Peyer's patch (tissue), 4 donors: Measurements from ENCODE around the gene CYP3A4. TPM values are rescaled to one million over a fixed set of nuclear protein-coding genes. Genes with fewer than 3 reads are reported as not detected.
"Not testable (repeated sequence)": the region's sequence is repeated elsewhere in the genome, so short reads cannot be mapped to it uniquely, and the experiment has no call there.

Source experiments
- DNase-seq, 3 donors: peaks; one replicate each; pipeline ENCODE4 v3.0.0-alpha.2; 2017 to 2019
- H3K27ac ChIP-seq, 4 donors: fragments of 200-600 bp; sonication (generic); one replicate each; pipeline ENCODE4 v1.5.1; 2016 to 2019
- H3K27me3 ChIP-seq, 2 donors: fragments of 200-600 bp; sonication (generic); one replicate each; pipeline ENCODE4 v1.5.1; 2019
- H3K36me3 ChIP-seq, 3 donors: fragments of 200-600 bp; sonication (generic); one replicate each; pipeline ENCODE4 v1.5.1; 2016 to 2019
- H3K4me1 ChIP-seq, 4 donors: fragments of 200-600 bp; sonication (generic); one replicate each; pipeline ENCODE4 v1.5.1; 2016 to 2019
- H3K4me3 ChIP-seq, 4 donors: fragments of 200-600 bp; sonication (generic); 1 replicate in 3 of 4; 2 replicates in 1 of 4; pipeline ENCODE4 v1.5.1; 2016 to 2019; ENCODE audit warnings: mild to moderate bottlenecking in 1 of 4
- H3K9me3 ChIP-seq, 4 donors: fragments of 200-600 bp; sonication (generic); one replicate each; pipeline ENCODE4 v1.5.1; 2016 to 2019; ENCODE audit warnings: mild to moderate bottlenecking in 1 of 4
- POLR2A ChIP-seq, 2 donors: fragments of 450-650 bp; IDR thresholded peaks; one replicate each; pipeline ENCODE4 v1.5.1; 2017; ENCODE audit warnings: antibody characterized with exemption in 2 of 2, mild to moderate bottlenecking in 2 of 2, moderate library complexity in 2 of 2
- total RNA-seq, 4 donors: library from RNA; depleted of rRNA; stranded (reverse); fragments of >200 nt; gene quantifications; one replicate each; pipeline ENCODE4 v1.1.0, GENCODE V29; 2016
- TF ChIP-seq, protein P1 (sequence below), 6 experiments: fragments of 450-650 bp in 4 of 6; fragments of 200-600 bp in 2 of 6; sonication (generic) in 1 of 6; IDR thresholded peaks; one replicate each; pipeline ENCODE4 v1.5.1; 2017 to 2019; ENCODE audit warnings: antibody characterized with exemption in 6 of 6, mild to moderate bottlenecking in 3 of 6, moderate library complexity in 1 of 6

The CYP3A4 gene
- total RNA-seq, 4 donors from 2014 or later, result 16.5 to 3,180 (median 690) TPM

DNA sequence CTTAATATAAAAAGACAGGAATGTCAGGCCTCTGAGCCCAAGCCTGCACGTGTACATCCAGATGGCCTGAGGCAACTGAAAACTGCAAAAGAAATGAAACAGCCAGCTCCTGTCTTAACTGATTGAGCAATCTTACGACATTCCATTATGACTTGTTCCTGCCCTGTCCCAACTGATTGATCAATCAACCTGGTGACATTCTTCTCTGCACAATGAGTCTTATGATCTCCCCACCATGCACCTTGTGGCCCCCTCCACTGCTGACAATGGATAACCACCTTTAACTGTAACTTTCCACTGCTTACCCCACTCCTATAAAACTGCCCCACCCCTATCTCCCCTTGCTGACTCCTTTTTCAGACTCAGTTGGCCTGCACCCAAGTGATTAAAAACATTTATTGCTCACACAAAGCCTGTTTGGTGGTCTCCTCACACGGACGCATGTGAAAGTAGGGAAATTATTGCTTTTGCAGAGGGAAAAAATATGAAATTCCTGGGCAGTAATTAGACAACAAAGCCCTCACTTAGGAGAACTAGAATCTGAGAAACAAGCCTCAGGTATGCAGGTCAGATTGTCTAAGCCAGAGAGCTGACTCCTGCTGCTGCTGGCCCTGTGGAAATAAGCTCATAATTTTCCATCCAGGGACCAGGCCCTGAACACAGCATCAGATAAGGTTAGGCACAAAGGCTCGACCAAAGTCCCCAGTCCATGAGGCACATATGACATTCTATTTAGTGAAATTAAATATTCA is 54.3 kb downstream of the CYP3A4 start:
- no peak for TF ChIP-seq POLR2A (IDR thresholded peaks at IDR 0.05)
- TF ChIP-seq, protein P1, sequence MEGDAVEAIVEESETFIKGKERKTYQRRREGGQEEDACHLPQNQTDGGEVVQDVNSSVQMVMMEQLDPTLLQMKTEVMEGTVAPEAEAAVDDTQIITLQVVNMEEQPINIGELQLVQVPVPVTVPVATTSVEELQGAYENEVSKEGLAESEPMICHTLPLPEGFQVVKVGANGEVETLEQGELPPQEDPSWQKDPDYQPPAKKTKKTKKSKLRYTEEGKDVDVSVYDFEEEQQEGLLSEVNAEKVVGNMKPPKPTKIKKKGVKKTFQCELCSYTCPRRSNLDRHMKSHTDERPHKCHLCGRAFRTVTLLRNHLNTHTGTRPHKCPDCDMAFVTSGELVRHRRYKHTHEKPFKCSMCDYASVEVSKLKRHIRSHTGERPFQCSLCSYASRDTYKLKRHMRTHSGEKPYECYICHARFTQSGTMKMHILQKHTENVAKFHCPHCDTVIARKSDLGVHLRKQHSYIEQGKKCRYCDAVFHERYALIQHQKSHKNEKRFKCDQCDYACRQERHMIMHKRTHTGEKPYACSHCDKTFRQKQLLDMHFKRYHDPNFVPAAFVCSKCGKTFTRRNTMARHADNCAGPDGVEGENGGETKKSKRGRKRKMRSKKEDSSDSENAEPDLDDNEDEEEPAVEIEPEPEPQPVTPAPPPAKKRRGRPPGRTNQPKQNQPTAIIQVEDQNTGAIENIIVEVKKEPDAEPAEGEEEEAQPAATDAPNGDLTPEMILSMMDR (IDR thresholded peaks at IDR 0.05), result no peak
- H3K36me3 ChIP-seq, result no peaks in the 10 kb centered on the region
- H3K4me3 ChIP-seq, result no peak overlapping the region
- H3K4me1 ChIP-seq, result no peaks in the 10 kb centered on the region
- no peaks in the 10 kb centered on the region for H3K9me3 ChIP-seq
- H3K27me3 ChIP-seq, result no peaks in the 10 kb centered on the region
- DNase-seq, result no peak
- no peak overlapping the region for H3K27ac ChIP-seq

DNA sequence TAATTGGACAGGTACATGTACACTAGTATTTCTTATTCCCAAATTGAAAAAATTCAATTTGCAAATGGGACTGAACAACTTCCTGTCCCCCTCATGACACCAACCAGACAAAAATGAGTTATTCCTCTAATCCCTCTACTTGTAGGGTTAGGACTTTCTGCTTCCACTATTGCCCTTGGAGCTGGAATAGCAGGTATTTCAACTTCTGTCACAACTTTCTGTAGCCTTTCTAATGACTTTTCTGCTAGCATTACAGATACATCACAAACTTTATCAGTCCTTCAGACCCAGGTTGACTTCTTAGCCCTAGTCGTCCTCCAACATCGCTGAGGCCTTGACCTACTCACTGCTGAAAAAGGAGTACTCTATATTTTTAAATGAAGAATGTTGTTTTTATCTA is 55.4 kb downstream of the CYP3A4 start:
- Histone ChIP-seq H3K27me3 (no peaks in the 10 kb centered on the region), H3K36me3 (no peaks in the 10 kb centered on the region), H3K9me3 (no peaks in the 10 kb centered on the region), H3K4me1 (no peaks in the 10 kb centered on the region), H3K4me3 (no peak overlapping the region), H3K27ac (no peak overlapping the region)
- DNase-seq, result no peak
- TF ChIP-seq POLR2A (IDR thresholded peaks at IDR 0.05), result no peak
- TF ChIP-seq, protein P1 (IDR thresholded peaks at IDR 0.05), result no peak

DNA sequence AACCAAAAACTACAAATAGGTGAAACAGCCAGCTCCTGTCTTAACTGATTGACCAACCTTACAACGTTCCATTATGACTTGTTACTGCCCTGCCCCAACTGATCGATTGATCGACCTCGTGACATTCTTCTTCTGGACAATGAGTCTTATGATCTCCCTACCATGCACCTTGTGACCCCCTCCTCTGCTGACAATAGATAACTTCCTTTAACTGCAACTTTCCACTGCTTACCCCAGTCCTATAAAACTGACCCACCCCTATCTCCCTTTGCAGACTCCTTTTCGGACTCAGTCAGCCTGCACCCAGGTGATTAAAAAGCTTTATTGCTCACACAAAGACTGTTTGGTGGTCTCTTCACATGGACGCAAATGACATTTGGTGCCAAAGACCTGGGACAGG is 60.8 kb downstream of the CYP3A4 start:
- not testable (repeated sequence) for H3K9me3 ChIP-seq, H3K36me3 ChIP-seq, H3K27me3 ChIP-seq, H3K4me1 ChIP-seq, H3K27ac ChIP-seq, H3K4me3 ChIP-seq, DNase-seq

DNA sequence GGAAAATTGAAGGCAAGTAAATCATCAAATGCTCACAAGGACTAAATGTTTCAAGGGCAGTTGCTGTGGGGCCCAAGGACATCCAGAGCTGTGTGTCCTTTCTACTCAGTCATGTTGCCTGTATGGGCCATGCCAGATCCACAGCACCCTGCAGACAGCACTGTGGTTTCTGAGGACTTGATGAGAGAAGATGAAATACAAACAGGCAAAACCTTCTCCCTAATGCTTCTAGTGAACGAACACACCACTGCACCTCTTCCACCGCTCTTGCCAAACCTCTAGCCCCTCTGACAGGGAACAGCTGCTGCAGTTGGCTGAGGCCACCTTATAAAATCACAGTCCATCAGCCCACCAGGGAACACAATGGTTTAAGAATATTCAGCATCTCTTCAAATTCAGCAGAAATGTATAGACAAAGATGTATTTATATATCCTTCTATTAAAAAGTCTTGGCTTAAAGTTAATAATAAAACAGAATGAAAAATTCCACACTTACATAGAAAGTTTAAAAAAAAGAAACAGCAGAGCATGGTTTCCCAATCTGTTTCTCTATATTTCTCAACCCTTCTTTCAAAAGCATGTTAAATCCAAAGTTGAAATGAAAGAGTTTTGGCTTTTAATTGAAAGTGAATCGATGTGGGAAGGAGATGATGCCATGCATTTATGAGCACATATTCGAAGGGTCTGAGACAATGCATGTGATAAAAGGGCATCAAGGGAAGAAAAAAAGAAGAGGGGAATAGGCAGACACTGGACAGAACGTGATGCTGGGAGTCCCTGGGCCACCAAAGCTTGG is 63.0 kb downstream of the CYP3A4 start:
- H3K36me3 ChIP-seq, result no peaks in the 10 kb centered on the region
- no peak for DNase-seq
- H3K4me3 ChIP-seq, result peak overlapping the region in 1 of 4 donors; percentile 1
- no peaks in the 10 kb centered on the region for H3K27me3 ChIP-seq
- no peaks in the 10 kb centered on the region for H3K9me3 ChIP-seq
- H3K27ac ChIP-seq, result peak overlapping the region in 2 of 4 donors; percentile 32 to 85
- H3K4me1 ChIP-seq, result peaks cover 0 to 7% (median 0%) of the 10 kb centered on the region in 4 donors
- TF ChIP-seq, protein P1 (IDR thresholded peaks at IDR 0.05), result no peak
- TF ChIP-seq POLR2A (IDR thresholded peaks at IDR 0.05), result no peak

DNA sequence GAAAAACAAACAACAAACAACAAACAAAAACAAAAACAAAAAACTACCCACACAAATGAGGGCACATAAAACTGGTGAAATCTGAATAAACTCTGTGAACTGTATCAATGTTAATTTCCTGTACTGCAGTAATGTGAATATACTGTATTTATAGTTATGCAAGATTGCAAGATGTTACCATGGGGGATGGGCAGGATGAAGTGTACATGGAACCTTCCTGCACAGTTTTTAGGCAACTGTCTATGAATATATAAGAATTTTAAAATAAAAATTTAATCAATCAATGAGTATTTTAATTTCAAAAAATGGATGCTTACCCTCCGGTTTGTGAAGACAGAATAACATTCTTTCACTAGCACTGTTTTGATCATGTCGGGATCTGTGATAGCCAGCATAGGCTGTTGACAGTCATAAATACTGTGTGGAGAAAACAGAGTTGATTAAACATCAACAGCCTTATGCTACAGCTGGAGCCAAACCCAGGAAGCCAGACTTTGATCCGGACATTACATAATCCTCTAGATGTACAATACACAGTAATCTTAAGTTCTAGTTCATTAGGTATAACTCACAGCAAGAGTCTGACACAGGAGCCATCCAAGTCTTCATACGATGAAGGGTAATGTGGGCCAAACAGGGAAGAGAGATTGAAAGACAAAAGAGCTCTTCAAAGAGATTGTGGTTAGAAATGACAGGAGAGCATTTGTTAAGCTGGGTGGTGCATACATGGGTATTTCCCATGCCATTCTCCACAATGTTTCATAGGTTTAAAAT is 63.8 kb downstream of the CYP3A4 start:
- peak in 1 of 3 donors; percentile 76 for DNase-seq
- Histone ChIP-seq H3K9me3 (no peaks in the 10 kb centered on the region), H3K36me3 (no peaks in the 10 kb centered on the region), H3K4me3 (peak overlapping the region in 2 of 4 donors; percentile 1 to 3), H3K4me1 (peaks cover 0 to 7% (median 0%) of the 10 kb centered on the region in 4 donors), H3K27ac (peak overlapping the region in 2 of 4 donors; percentile 32 to 85), H3K27me3 (no peaks in the 10 kb centered on the region)
- TF ChIP-seq POLR2A (IDR thresholded peaks at IDR 0.05), result peak in 1 of 2 donors; percentile 75
- TF ChIP-seq, protein P1 (IDR thresholded peaks at IDR 0.05), result no peak
